GM12872 (cell line): ENCODE results near the gene CTIF.

Source experiments
- TF ChIP-seq, protein P1 (sequence below): IDR thresholded peaks from 3 replicates; pipeline ENCODE4 v1.5.1; 2011; ENCODE audit warnings: low read depth, mild to moderate bottlenecking, low read length, moderate library complexity; ENCODE audit not compliant: insufficient read depth

Gene CTIF

DNA sequence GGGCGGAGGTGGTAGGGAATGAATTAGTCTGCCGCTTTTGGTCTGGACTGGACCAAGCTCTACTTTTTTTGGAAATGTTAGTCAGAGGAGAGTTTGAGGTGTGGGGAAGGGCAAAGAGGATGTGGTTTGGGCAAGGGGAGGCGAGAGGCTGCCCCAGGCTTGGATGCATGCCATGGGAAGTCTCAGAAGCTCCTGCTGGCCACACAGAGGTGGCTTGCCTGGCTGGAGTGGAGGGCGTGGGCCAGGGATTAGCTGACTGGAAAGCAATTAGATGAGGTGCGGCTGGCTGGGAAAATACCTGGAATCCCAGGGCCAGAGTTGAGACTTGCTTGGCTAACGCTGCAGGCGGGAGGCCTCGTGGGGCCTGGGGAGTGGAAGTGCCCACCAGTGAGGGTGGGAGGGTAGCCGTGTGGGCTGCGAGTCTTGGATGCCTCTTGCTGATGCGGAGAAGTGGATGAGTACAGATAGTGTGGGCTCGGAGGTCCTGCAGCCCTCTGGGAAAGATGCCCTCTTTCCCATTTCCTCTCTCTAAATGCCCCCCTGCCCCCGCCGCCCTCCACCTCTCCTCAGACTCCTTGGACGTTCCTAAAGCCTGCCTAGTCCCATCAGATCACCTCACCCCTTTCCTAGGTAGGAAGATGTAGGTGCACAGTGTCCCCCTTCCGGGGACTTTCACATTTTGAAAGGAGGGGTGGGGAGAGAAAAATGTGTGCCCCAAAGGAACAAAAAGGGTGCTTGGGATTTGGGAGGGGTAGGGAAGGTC lies 294.3 kb downstream of the CTIF start:
- TF ChIP-seq, protein P1, sequence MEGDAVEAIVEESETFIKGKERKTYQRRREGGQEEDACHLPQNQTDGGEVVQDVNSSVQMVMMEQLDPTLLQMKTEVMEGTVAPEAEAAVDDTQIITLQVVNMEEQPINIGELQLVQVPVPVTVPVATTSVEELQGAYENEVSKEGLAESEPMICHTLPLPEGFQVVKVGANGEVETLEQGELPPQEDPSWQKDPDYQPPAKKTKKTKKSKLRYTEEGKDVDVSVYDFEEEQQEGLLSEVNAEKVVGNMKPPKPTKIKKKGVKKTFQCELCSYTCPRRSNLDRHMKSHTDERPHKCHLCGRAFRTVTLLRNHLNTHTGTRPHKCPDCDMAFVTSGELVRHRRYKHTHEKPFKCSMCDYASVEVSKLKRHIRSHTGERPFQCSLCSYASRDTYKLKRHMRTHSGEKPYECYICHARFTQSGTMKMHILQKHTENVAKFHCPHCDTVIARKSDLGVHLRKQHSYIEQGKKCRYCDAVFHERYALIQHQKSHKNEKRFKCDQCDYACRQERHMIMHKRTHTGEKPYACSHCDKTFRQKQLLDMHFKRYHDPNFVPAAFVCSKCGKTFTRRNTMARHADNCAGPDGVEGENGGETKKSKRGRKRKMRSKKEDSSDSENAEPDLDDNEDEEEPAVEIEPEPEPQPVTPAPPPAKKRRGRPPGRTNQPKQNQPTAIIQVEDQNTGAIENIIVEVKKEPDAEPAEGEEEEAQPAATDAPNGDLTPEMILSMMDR: no peak

DNA sequence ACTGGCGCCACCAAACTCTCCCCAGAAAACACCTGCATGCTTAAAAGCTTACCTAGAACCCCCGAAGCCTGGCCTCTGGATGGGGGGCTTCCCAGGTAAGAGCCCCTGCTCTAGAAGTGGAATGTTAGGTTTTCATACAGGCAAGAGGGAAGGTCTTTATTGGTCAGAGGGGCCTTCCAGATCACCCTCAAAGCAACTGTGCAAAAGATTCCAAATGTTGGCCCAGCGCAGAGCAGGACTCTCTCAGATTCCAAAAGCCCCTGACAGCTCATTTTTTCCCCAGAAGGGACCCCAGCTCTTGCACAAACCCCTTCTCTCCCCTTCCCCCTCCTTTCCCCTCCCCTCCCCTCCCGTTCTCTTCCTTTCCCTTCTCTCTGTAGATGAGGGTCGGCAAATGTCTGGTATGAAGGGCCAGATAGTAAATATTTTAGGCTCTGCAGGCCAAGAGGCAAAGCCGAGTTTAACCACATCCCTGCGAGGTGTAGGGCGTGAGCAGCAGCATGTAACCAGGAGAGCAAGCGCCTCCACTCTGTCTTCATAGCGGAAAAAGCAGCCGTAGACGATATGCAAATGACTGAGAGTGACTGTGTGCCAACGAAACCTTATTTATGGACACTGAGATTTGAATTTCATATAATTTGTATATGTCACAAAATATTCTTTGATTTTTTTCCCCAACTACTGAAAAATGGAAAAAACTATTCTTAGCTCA lies 295.0 kb downstream of the CTIF start:
- TF ChIP-seq, protein P1: no peak

- TF ChIP-seq, protein P1: no peak
Observed at GRCh38 chr18:48834413-48835031, 295.7 kb downstream of the CTIF start.

GRCh38 chr18:48835119-48835518 lies 296.3 kb downstream of the CTIF start:
- TF ChIP-seq, protein P1: no peak

DNA sequence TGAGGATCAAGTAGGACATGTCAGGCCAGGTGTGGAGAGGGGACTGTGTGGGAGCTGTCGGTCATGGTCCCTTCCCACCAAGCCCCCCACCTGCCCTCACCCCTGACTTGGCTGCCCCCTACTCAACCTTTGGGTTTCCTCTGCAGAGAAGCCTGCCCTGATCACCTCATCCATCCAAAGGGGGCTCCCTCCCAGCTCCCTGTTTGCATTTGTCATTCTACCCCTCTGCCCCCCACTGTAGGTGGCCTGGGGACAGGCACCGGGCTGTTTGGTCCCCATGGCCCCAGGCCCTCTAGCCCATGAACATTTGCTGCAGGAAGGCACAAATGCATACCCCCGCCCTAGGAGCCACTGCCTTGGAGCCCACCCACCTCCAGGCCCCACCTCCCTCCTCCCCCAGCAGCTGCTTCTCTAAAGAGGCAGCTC lies 296.9 kb downstream of the CTIF start:
- TF ChIP-seq, protein P1: no peak

DNA sequence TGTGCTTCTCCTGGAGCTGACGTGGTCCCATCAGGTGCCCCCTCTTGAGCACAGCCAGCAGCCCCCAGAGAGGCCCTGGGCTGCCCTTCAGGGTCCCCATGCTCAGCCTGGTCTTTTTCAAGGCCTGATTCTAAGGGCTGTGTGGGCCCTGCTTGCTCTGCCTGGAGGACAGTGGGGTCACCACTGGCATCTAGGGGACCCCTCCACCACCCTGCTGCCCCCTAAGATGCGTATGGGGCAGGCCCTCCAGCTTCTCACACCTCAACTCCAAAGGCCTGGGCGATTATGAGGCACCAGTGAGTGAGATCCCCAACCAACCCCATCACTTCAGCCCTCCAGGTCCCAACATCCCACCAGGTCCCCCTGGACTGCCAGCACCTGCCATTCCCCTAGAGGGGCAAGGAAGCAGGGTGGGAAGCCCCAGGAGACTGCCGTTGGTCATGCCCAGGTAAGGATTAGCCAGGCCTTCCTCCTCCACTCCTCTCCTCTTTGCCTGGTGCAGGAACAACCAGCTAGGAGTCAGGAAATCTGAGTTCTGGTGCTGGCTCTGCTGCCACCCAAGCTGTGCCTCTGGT lies 297.5 kb downstream of the CTIF start:
- TF ChIP-seq, protein P1: no peak

- TF ChIP-seq, protein P1: no peak
Observed at GRCh38 chr18:48836806-48837615, 298.2 kb downstream of the CTIF start.
